HCT116 (cell line): ENCODE data around the gene CT45A7. TPM values are rescaled to one million over a fixed set of nuclear protein-coding genes. Genes with fewer than 3 reads are reported as not detected.
"Not testable (repeated sequence)": the region's sequence is repeated elsewhere in the genome, so short reads cannot be mapped to it uniquely, and the experiment has no call there.

Source experiments
- ATAC-seq: fragments of 200-7000 bp; cut with Tn5 transposase; 2 replicates; pipeline ENCODE4 v1.9.1; 2020; ENCODE audit warnings: mild to moderate bottlenecking, moderate library complexity
- Bru-seq: library from RNA; stranded (reverse); fragments of 400-500 nt; gene quantifications from one replicate; lab custom pipeline; 2021; lab: Mats Ljungman, UMichigan
- BruChase-seq, 2 experiments: library from RNA; stranded (reverse); fragments of 400-500 nt; gene quantifications; one replicate each; lab custom pipeline; 2021; lab: Mats Ljungman, UMichigan
- BruUV-seq: library from RNA; stranded (reverse); fragments of 400-500 nt; replicated peaks from 2 replicates; lab custom pipeline; 2021; lab: Mats Ljungman, UMichigan
- CTCF ChIA-PET: fragments of 300-600 bp; sonication (Branson Sonifier 250); formaldehyde crosslinking; loops from one replicate; lab custom pipeline; 2021; ENCODE audit warnings: antibody characterized with exemption; lab: Charles Lee
- POLR2A ChIA-PET: fragments of 300-600, 350-600 bp; sonication (Branson Sonifier 250); formaldehyde crosslinking; loops from one replicate; lab custom pipeline; 2021; ENCODE audit warnings: antibody characterized with exemption; lab: Charles Lee
- RAD21 ChIA-PET, 2 experiments: fragments of 300-600 bp; sonication (Branson Sonifier 250); formaldehyde crosslinking; loops; one replicate each; lab custom pipeline; 2023; ENCODE audit warnings: low total read pairs in 2 of 2; ENCODE audit not compliant: uncharacterized antibody in 2 of 2, unreplicated experiment in 2 of 2, low non-redundant PET in 1 of 2; lab: Charles Lee
- DNase-seq: peaks from one replicate; pipeline ENCODE4 v3.0.0-alpha.2; 2010; ENCODE audit warnings: low read depth, low spot score
- H2AFZ ChIP-seq: fragments of 200-600 bp; shearing (Covaris generic), sonication (generic); 2 replicates; pipeline ENCODE4 v1.6.1; 2017; ENCODE audit warnings: low read depth, mixed run types, mixed read lengths, antibody characterized with exemption, low read length; ENCODE audit not compliant: poor library complexity, severe bottlenecking
- H3K27ac ChIP-seq: 2 replicates; pipeline ENCODE4 v1.5.1; 2012; ENCODE audit warnings: low read depth, low read length
- H3K27me3 ChIP-seq: fragments of 200-600 bp; sonication (generic); 2 replicates; pipeline ENCODE4 v1.6.1; 2016; ENCODE audit warnings: mixed run types, low read length, mixed read lengths; ENCODE audit not compliant: insufficient read depth
- H3K36me3 ChIP-seq, 2 experiments: fragments of 200-500 bp in 1 of 2; fragments of 200-600 bp in 1 of 2; sonication (Bioruptor generic) in 1 of 2; sonication (generic) in 1 of 2; 2 replicates each; pipeline versions ENCODE4 v1.5.1 to v1.6.1; 2014 to 2016; ENCODE audit warnings: low read length in 2 of 2, inconsistent platforms in 1 of 2, mixed read lengths in 1 of 2, mixed run types in 1 of 2; ENCODE audit not compliant: insufficient read depth in 2 of 2, control insufficient read depth in 1 of 2
- H3K4me1 ChIP-seq, 2 experiments: fragments of 200-600 bp in 1 of 2; sonication (generic) in 1 of 2; 2 replicates each; pipeline versions ENCODE4 v1.5.1 to v1.6.1; 2012 to 2017; ENCODE audit warnings: low read length in 2 of 2, inconsistent platforms in 1 of 2, mild to moderate bottlenecking in 1 of 2, mixed read lengths in 1 of 2, mixed run types in 1 of 2, moderate library complexity in 1 of 2; ENCODE audit not compliant: insufficient read depth in 2 of 2, control insufficient read depth in 1 of 2
- H3K4me2 ChIP-seq: fragments of 200-600 bp; sonication (generic); 2 replicates; pipeline ENCODE4 v1.6.1; 2017; ENCODE audit warnings: mixed run types, low read length, mixed read lengths
- H3K4me3 ChIP-seq, 2 experiments: fragments of 200-600 bp in 1 of 2; sonication (generic) in 1 of 2; replicated peaks in 1 of 2; 2 replicates each; pipeline ENCODE4 v1.5.1; 2011 to 2016; ENCODE audit warnings: low read length in 2 of 2, control low read depth in 1 of 2, low read depth in 1 of 2, mild to moderate bottlenecking in 1 of 2, mixed read lengths in 1 of 2, mixed run types in 1 of 2
- H3K79me2 ChIP-seq: fragments of 200-600 bp; sonication (generic); 2 replicates; pipeline ENCODE4 v1.6.1; 2017; ENCODE audit warnings: mild to moderate bottlenecking, mixed run types, low read length, moderate library complexity, mixed read lengths; ENCODE audit not compliant: insufficient read depth
- H3K9ac ChIP-seq: fragments of 200-600 bp; sonication (generic); 2 replicates; pipeline ENCODE4 v1.6.1; 2016; ENCODE audit warnings: low read length, mixed read lengths
- H3K9me2 ChIP-seq: fragments of 200-600 bp; sonication (generic), shearing (Covaris generic); 2 replicates; pipeline ENCODE4 v1.6.1; 2017; ENCODE audit warnings: mixed run types, mild to moderate bottlenecking, moderate library complexity; ENCODE audit not compliant: insufficient read depth
- H3K9me3 ChIP-seq, 2 experiments: fragments of 200-500 bp in 1 of 2; fragments of 200-600 bp in 1 of 2; sonication (Bioruptor generic) in 1 of 2; sonication (generic) in 1 of 2; 2 replicates each; pipeline ENCODE4 v1.6.1; 2014 to 2017; ENCODE audit warnings: low read length in 2 of 2, mixed read lengths in 2 of 2, inconsistent platforms in 1 of 2, low read depth in 1 of 2, mild to moderate bottlenecking in 1 of 2, mixed run types in 1 of 2, moderate library complexity in 1 of 2; ENCODE audit not compliant: control insufficient read depth in 1 of 2, insufficient read depth in 1 of 2
- H4K20me1 ChIP-seq: fragments of 200-600 bp; sonication (generic), shearing (Covaris generic); 2 replicates; pipeline ENCODE4 v1.6.1; 2017; ENCODE audit warnings: mixed run types, mild to moderate bottlenecking, moderate library complexity; ENCODE audit not compliant: insufficient read depth
- intact Hi-C: fragments of 100-400 bp; cut with micrococcal nuclease; formaldehyde crosslinking; loops from 2 replicates; pipeline ENCODE4 v1.10.0; 2022
- long read RNA-seq: library from polyadenylated mRNA; unstranded; transcript quantifications from one replicate; pipeline ENCODE4 v2.0.0, GENCODE V29; 2021; ENCODE audit not compliant: unreplicated experiment
- polyA plus RNA-seq: library from polyadenylated mRNA; unstranded; fragments of >200 nt; gene quantifications from 2 replicates; pipeline ENCODE4 v1.2.1, GENCODE V29; 2012; ENCODE audit warnings: missing spikeins
- total RNA-seq: library from RNA; stranded (reverse); gene quantifications from one replicate; pipeline ENCODE4 v1.2.1, GENCODE V29; 2021; ENCODE audit not compliant: unreplicated experiment

CT45A7 gene
- total RNA-seq: not detected
- not detected in 2 replicates for polyA plus RNA-seq
- not detected for Bru-seq, nascent RNA
- BruChase-seq, experiment 1, labeled RNA remaining after a 6-hour chase: not detected
- not detected for BruChase-seq, experiment 2, labeled RNA remaining after a 2-hour chase
- long read RNA-seq: 0 reads

GRCh38 chrX:135837180-135837579, at the start of gene CT45A7:
CT45A7 (minus strand) TSS chrX:135837280; CDS start chrX:135833533, 3,747 bp downstream.
- POLR2A ChIA-PET, RAD21 ChIA-PET, H3K4me1 ChIP-seq, CTCF ChIA-PET, H3K9me3 ChIP-seq, H3K9me2 ChIP-seq, H3K36me3 ChIP-seq, H3K4me3 ChIP-seq, H4K20me1 ChIP-seq, H3K9ac ChIP-seq, DNase-seq, H3K27ac ChIP-seq, H2AFZ ChIP-seq, H3K27me3 ChIP-seq, H3K79me2 ChIP-seq, ATAC-seq, BruUV-seq, H3K4me2 ChIP-seq, intact Hi-C loops: not testable (repeated sequence)

- ATAC-seq, H3K27ac ChIP-seq, H3K4me2 ChIP-seq, H3K36me3 ChIP-seq, H3K9me3 ChIP-seq, RAD21 ChIA-PET, H3K9ac ChIP-seq, H3K9me2 ChIP-seq, H3K4me3 ChIP-seq, DNase-seq, BruUV-seq, POLR2A ChIA-PET, H4K20me1 ChIP-seq, H3K27me3 ChIP-seq, CTCF ChIA-PET, H2AFZ ChIP-seq, H3K4me1 ChIP-seq, H3K79me2 ChIP-seq, intact Hi-C loops: not testable (repeated sequence)
Measured at GRCh38 chrX:135882741-135883140, 45.7 kb upstream of the CT45A7 start.

DNA sequence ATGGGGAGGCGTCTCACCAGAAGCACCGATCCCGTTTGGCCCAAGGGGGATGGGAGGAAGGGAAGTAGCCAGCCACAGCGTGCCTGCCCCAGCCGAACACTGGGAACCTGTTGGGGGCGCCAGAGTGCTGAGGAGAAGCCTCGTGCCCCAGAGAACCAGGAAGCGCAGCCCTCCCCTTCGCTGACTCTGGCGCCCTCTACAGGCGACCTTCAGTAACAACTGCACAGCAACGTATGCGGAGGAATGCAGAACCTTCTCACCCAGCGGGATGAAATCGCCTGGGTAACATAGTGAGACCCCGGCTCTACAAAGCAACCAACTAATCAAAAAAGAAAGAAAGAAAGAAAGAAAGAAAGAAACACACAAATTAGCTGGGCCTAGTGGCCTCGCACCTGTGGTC, 34.6 kb upstream of the CT45A7 start, which contains the start of gene CT45A9:
Gene CT45A9 (minus strand): TSS at position 101 of the 400 bp plus-strand sequence. CDS start 3,751 bp downstream, outside the sequence.
- RAD21 ChIA-PET, ATAC-seq, H3K27ac ChIP-seq: not testable (repeated sequence)

GRCh38 chrX:135854438-135854837, 17.4 kb upstream of the CT45A7 start, which contains the start of gene CT45A8:
CT45A8 (minus strand) TSS chrX:135854538; CDS start chrX:135850783, 3,755 bp downstream.
- H3K27me3 ChIP-seq, RAD21 ChIA-PET, ATAC-seq, H3K79me2 ChIP-seq, H3K36me3 ChIP-seq, H3K9ac ChIP-seq, CTCF ChIA-PET, H3K9me2 ChIP-seq, DNase-seq, BruUV-seq, intact Hi-C loops, H3K27ac ChIP-seq, H2AFZ ChIP-seq, H3K4me3 ChIP-seq, H3K9me3 ChIP-seq, H3K4me1 ChIP-seq, H4K20me1 ChIP-seq, POLR2A ChIA-PET, H3K4me2 ChIP-seq: not testable (repeated sequence)

More for the DNA sequence above, 34.6 kb upstream of the CT45A7 start, which contains the start of gene CT45A9:
- H3K27me3 ChIP-seq, DNase-seq, intact Hi-C loops, CTCF ChIA-PET, H4K20me1 ChIP-seq, H3K9ac ChIP-seq, H3K4me1 ChIP-seq, H3K9me3 ChIP-seq, H3K79me2 ChIP-seq, H3K4me3 ChIP-seq, H3K36me3 ChIP-seq, POLR2A ChIA-PET, H3K4me2 ChIP-seq, BruUV-seq, H3K9me2 ChIP-seq, H2AFZ ChIP-seq: not testable (repeated sequence)
